CD4-positive, alpha-beta T cell (primary cell): ENCODE measurements around the gene FAP. TPM values are rescaled to one million over a fixed set of nuclear protein-coding genes. Genes with fewer than 3 reads are reported as not detected.

Experiments used
- ATAC-seq: fragments of 200-7000 bp; cut with Tn5 transposase; one replicate; pipeline ENCODE4 v1.10.0; 2022; ENCODE audit warnings: mild to moderate bottlenecking; ENCODE audit not compliant: poor library complexity
- CTCF ChIA-PET: fragments of 350-600 bp; sonication (Branson Sonifier 250); formaldehyde crosslinking; loops from one replicate; lab custom pipeline; 2021; ENCODE audit warnings: antibody characterized with exemption, inconsistent platforms; lab: Charles Lee
- POLR2A ChIA-PET: fragments of 350-600 bp; sonication (Branson Sonifier 250); formaldehyde crosslinking; loops from one replicate; lab custom pipeline; 2021; ENCODE audit warnings: antibody characterized with exemption, inconsistent platforms; lab: Charles Lee
- DNase-seq, 14 experiments: peaks; one replicate each; pipeline ENCODE4 v3.0.0-alpha.2; 2013 to 2020; ENCODE audit warnings: mixed read lengths in 2 of 14
- H3K27ac ChIP-seq, 2 donors: one replicate each; pipeline versions ENCODE4 v1.5.1 to v1.7.0; 2013; ENCODE audit warnings: low read length in 2 of 2, low read depth in 1 of 2, mild to moderate bottlenecking in 1 of 2
- H3K27me3 ChIP-seq, 2 experiments: 1 replicate in 1 of 2; 2 replicates in 1 of 2; pipeline versions ENCODE4 v1.6.1 to v1.7.0; 2013; ENCODE audit warnings: low read length in 2 of 2, control low read depth in 1 of 2, mild to moderate bottlenecking in 1 of 2, moderate library complexity in 1 of 2; ENCODE audit not compliant: insufficient read depth in 2 of 2, control insufficient read depth in 1 of 2
- H3K36me3 ChIP-seq: one replicate; pipeline ENCODE4 v1.6.1; 2013; ENCODE audit warnings: low read length, control low read depth; ENCODE audit not compliant: insufficient read depth
- H3K4me1 ChIP-seq: one replicate; pipeline ENCODE4 v1.6.1; 2013; ENCODE audit warnings: low read length, control low read depth; ENCODE audit not compliant: insufficient read depth
- H3K4me3 ChIP-seq: one replicate; pipeline ENCODE4 v1.5.1; 2013; ENCODE audit warnings: mild to moderate bottlenecking, low read length, moderate library complexity
- H3K9me3 ChIP-seq, 2 experiments: 1 replicate in 1 of 2; 2 replicates in 1 of 2; pipeline versions ENCODE4 v1.6.1 to v1.7.0; 2013; ENCODE audit warnings: low read length in 2 of 2, mild to moderate bottlenecking in 2 of 2, control low read depth in 1 of 2, moderate library complexity in 1 of 2; ENCODE audit not compliant: control insufficient read depth in 1 of 2, insufficient read depth in 1 of 2
- H3K27ac Mint-ChIP-seq: one replicate; pipeline ENCODE4 v1.8.0; 2020; ENCODE audit warnings: mixed read lengths
- H3K27me3 Mint-ChIP-seq: one replicate; pipeline ENCODE4 v1.8.0; 2021; ENCODE audit warnings: mixed read lengths
- H3K36me3 Mint-ChIP-seq: one replicate; pipeline ENCODE4 v1.8.0; 2021; ENCODE audit warnings: low read depth, mixed read lengths
- H3K4me1 Mint-ChIP-seq: one replicate; pipeline ENCODE4 v1.8.0; 2021; ENCODE audit warnings: low read depth, mixed read lengths
- H3K4me3 Mint-ChIP-seq: one replicate; pipeline ENCODE4 v1.8.0; 2020; ENCODE audit warnings: mild to moderate bottlenecking, mixed read lengths
- H3K9me3 Mint-ChIP-seq: one replicate; pipeline ENCODE4 v1.8.0; 2020; ENCODE audit warnings: mixed read lengths
- CTCF ChIP-seq: fragments of 200-600 bp; IDR thresholded peaks from one replicate; pipeline ENCODE4 v1.8.0; 2022; ENCODE audit warnings: antibody characterized with exemption, mild to moderate bottlenecking
- intact Hi-C, 2 experiments: fragments of 100-400 bp; cut with DNase I in 1 of 2; cut with micrococcal nuclease in 1 of 2; formaldehyde crosslinking; loops; one replicate each; pipeline versions ENCODE4 v1.15.1 to v1.9.0; 2023 to 2025; cut with DNase I, micrococcal nuclease
- total RNA-seq, 174 experiments: library from RNA in 2 of 174; stranded (reverse) in 2 of 174; gene quantifications; one replicate each; pipeline ENCODE4 v1.2.3 and lab custom pipeline; 2021 to 2026

The FAP gene
- total RNA-seq, 2 experiments from 2014 or later = not detected

- no peak for TF ChIP-seq CTCF
- Histone ChIP-seq H3K27ac (no peak overlapping the region), H3K27me3 (no peaks in the 10 kb centered on the region), H3K9me3 (no peaks in the 10 kb centered on the region), H3K36me3 (no peaks in the 10 kb centered on the region), H3K4me3 (no peak overlapping the region), H3K4me1 (no peaks in the 10 kb centered on the region)
- ChIA-PET CTCF (interaction anchor here (1.8 kb wide), 1 partner anchor 8 kb away, joined by 3 read pairs; no protein-coding TSS in a partner anchor), POLR2A (no interaction called here)
- intact Hi-C loops = no loop called here
- H3K4me1 Mint-ChIP-seq = no peaks in the 10 kb centered on the region
- ATAC-seq = no peak
- H3K9me3 Mint-ChIP-seq = no peaks in the 10 kb centered on the region
- H3K27me3 Mint-ChIP-seq = peaks cover 18% of the 10 kb centered on the region
- no peak for DNase-seq
- H3K36me3 Mint-ChIP-seq = no peaks in the 10 kb centered on the region
- no peak overlapping the region for H3K4me3 Mint-ChIP-seq
- no peak overlapping the region for H3K27ac Mint-ChIP-seq
Observed at GRCh38 chr2:162215162-162215561, 28.1 kb downstream of the FAP start.

DNA sequence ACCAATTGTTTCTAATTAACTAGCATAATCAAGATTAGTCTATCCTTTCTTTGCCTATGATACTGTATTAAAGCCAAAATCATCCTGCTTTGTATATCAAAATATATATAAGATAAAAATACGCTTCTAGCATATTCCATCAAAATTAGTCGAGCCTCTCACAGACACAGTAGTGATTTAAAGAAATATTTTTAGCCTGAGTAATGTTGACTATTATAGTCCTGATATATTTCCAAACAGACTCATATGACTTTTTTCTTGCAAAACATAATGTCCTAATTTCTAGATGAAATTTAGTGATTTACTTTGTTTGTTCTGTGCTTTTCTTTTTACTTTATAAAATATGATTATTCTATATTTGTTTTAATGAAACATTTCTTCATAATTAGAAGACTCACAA is 30.9 kb downstream of the FAP start:
- Histone ChIP-seq H3K9me3 (no peaks in the 10 kb centered on the region), H3K4me3 (no peak overlapping the region), H3K36me3 (no peaks in the 10 kb centered on the region), H3K27me3 (no peaks in the 10 kb centered on the region), H3K4me1 (no peaks in the 10 kb centered on the region), H3K27ac (no peak overlapping the region)
- no peaks in the 10 kb centered on the region for H3K4me1 Mint-ChIP-seq
- H3K9me3 Mint-ChIP-seq = no peaks in the 10 kb centered on the region
- no peaks in the 10 kb centered on the region for H3K36me3 Mint-ChIP-seq
- TF ChIP-seq CTCF = no peak
- intact Hi-C loops = no loop called here
- peaks cover 9% of the 10 kb centered on the region for H3K27me3 Mint-ChIP-seq
- ATAC-seq = no peak
- ChIA-PET CTCF (interaction anchor here (1.9 kb wide), 1 partner anchor 9 kb away, joined by 5 read pairs; no protein-coding TSS in a partner anchor), POLR2A (interaction anchor here (1.0 kb wide), 1 partner anchor 8 kb away, joined by 3 read pairs; no protein-coding TSS in a partner anchor)
- H3K27ac Mint-ChIP-seq = no peak overlapping the region
- no peak for DNase-seq
- H3K4me3 Mint-ChIP-seq = no peak overlapping the region

DNA sequence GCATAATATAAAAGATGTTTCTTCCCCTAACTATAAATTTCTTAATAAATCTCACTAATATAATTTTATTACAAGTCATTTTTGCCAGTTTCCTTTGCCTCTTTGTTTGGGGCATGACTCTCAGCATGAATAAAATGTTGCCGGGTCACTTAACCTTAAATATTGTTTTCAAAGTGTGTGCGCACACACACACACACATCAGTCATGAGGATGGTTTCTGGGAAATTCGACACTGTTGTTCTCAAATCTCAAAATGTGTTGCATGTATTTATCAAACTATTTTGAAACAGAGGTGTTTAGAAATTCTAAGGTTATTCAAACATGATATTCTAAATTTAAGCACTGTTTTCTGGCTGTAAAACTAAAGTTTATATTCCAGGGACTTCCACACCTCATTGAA is 31.5 kb downstream of the FAP start:
- Histone ChIP-seq H3K27ac (no peak overlapping the region), H3K36me3 (no peaks in the 10 kb centered on the region), H3K4me3 (no peak overlapping the region), H3K9me3 (no peaks in the 10 kb centered on the region), H3K27me3 (no peaks in the 10 kb centered on the region), H3K4me1 (no peaks in the 10 kb centered on the region)
- H3K4me1 Mint-ChIP-seq = no peaks in the 10 kb centered on the region
- intact Hi-C loops = loop anchor here in 1 of 2 experiments (1.0 kb wide), 1 partner anchor 8 kb away; no protein-coding TSS in a partner anchor
- no peak overlapping the region for H3K27ac Mint-ChIP-seq
- CTCF ChIA-PET = interaction anchor here (1.9 kb wide), 1 partner anchor 9 kb away, joined by 5 read pairs; no protein-coding TSS in a partner anchor
- ATAC-seq (no peak), DNase-seq (no peak)
- H3K4me3 Mint-ChIP-seq = no peak overlapping the region
- no peak for TF ChIP-seq CTCF
- peaks cover 5% of the 10 kb centered on the region for H3K27me3 Mint-ChIP-seq
- POLR2A ChIA-PET = interaction anchor here (1.0 kb wide), 1 partner anchor 9 kb away, joined by 3 read pairs; no protein-coding TSS in a partner anchor
- H3K9me3 Mint-ChIP-seq = no peaks in the 10 kb centered on the region
- no peaks in the 10 kb centered on the region for H3K36me3 Mint-ChIP-seq
